SK-N-MC (cell line): ENCODE data around the gene NRM.

Experiments
- EZH2 ChIP-seq: fragments of 200-600 bp; sonication (generic); IDR thresholded peaks from one replicate; pipeline ENCODE4 v1.6.1; 2017; ENCODE audit warnings: antibody characterized with exemption
- POLR2AphosphoS5 ChIP-seq: IDR thresholded peaks from 2 replicates; pipeline ENCODE4 v1.6.1; 2012; ENCODE audit warnings: mild to moderate bottlenecking, low read depth, low read length, borderline replicate concordance

- TF ChIP-seq EZH2 (no peak), POLR2AphosphoS5 (no peak)
Observed at GRCh38 chr6:30646450-30647241, 44.1 kb downstream of the NRM start, which contains the start of gene C6orf136.
